GM20000 (cell line): Measurements from ENCODE around the gene STMND1.

ENCODE experiments used
- DNase-seq: peaks from one replicate; pipeline ENCODE4 v3.0.0; 2012; ENCODE audit warnings: low spot score
- TF ChIP-seq, protein P1 (sequence below): IDR thresholded peaks from 2 replicates; pipeline ENCODE4 v1.5.1; 2012; ENCODE audit warnings: mild to moderate bottlenecking, control low read depth; ENCODE audit errors: extremely low read depth, missing control alignments

STMND1 gene

DNA sequence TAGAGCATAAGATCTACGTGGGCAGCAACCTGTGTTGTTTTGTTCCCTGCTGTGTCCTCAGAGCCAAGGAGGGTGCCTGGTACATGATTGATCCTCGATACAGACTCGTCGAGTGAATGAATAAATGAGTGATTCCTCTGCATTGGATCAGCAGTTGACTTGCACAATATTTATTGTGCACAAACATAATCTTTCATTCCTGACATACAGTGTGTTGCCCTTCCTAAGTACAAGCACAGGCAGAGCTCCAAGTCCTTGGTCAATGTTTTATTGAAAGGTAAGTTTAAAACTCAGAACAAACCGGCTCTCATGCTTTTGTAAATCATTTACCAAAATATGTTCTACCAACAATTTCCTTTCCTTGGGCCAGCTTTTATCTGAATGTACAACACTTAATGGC is 57.4 kb downstream of the STMND1 start:
- no peak for DNase-seq
- TF ChIP-seq, protein P1, sequence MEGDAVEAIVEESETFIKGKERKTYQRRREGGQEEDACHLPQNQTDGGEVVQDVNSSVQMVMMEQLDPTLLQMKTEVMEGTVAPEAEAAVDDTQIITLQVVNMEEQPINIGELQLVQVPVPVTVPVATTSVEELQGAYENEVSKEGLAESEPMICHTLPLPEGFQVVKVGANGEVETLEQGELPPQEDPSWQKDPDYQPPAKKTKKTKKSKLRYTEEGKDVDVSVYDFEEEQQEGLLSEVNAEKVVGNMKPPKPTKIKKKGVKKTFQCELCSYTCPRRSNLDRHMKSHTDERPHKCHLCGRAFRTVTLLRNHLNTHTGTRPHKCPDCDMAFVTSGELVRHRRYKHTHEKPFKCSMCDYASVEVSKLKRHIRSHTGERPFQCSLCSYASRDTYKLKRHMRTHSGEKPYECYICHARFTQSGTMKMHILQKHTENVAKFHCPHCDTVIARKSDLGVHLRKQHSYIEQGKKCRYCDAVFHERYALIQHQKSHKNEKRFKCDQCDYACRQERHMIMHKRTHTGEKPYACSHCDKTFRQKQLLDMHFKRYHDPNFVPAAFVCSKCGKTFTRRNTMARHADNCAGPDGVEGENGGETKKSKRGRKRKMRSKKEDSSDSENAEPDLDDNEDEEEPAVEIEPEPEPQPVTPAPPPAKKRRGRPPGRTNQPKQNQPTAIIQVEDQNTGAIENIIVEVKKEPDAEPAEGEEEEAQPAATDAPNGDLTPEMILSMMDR = no peak

DNA sequence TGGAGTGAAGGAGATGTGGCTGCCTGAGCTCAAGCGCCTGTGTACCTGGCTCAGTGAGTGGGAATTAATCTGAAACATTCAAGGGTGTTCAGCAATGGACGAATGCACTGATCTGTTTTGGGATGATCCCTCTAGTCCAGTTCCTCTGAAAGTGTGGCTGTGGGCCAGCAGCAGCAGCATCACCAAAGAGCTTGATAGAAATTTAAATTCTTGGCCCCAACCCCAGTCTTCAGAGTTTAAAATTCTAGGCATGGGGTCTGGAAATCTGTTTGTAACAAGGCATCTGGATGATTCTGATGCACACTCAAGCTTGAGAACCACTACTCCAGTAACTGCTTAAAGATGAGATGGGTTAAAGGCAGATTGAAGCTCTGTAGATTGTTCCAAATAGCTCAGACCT is 59.2 kb downstream of the STMND1 start:
- no peak for DNase-seq

GRCh38 chr6:17165383-17165782 is 63.5 kb downstream of the STMND1 start:
- TF ChIP-seq, protein P1 = no peak
- DNase-seq = no peak

More for the DNA sequence above, 59.2 kb downstream of the STMND1 start:
- TF ChIP-seq, protein P1 = no peak

GRCh38 chr6:17167327-17167979 is 65.6 kb downstream of the STMND1 start:
- DNase-seq = no peak

GRCh38 chr6:17169291-17169690 is 67.4 kb downstream of the STMND1 start:
- no peak for DNase-seq
- TF ChIP-seq, protein P1 = no peak

More at GRCh38 chr6:17167327-17167979, 65.6 kb downstream of the STMND1 start:
- TF ChIP-seq, protein P1 = no peak

- TF ChIP-seq, protein P1 = no peak
- DNase-seq = no peak
Measured at GRCh38 chr6:17169711-17170110, 67.9 kb downstream of the STMND1 start.

GRCh38 chr6:17172836-17173470 is 71.1 kb downstream of the STMND1 start:
- TF ChIP-seq, protein P1 = no peak
- DNase-seq = no peak
